Astrocyte (in vitro differentiated cells and primary cell): ENCODE measurements around the gene TMEM120B. TPM values are rescaled to one million over a fixed set of nuclear protein-coding genes. Genes with fewer than 3 reads are reported as not detected.
A peak's percentile ranks its signal among the peaks of the same experiment; 100 is the strongest.

Experiments used
- DNase-seq: peaks from one replicate; pipeline ENCODE4 v3.0.0-alpha.2; 2010; ENCODE audit warnings: low read depth
- FAIRE-seq: peaks from 2 replicates; lab custom pipeline; 2011; peaks lifted over from hg19 to GRCh38; lab: Jason Lieb, UNC
- H2AFZ ChIP-seq: 2 replicates; pipeline ENCODE4 v1.6.0; 2012; ENCODE audit warnings: low read depth, low read length, inconsistent platforms
- H3K27ac ChIP-seq: 2 replicates; pipeline ENCODE4 v1.5.1; 2011; ENCODE audit warnings: low read depth, low read length, inconsistent platforms
- H3K27me3 ChIP-seq: 2 replicates; pipeline ENCODE4 v1.6.0; 2011; ENCODE audit warnings: low read length, inconsistent platforms; ENCODE audit not compliant: insufficient read depth
- H3K36me3 ChIP-seq: 2 replicates; pipeline ENCODE4 v1.5.1; 2011; ENCODE audit warnings: low read length, inconsistent platforms; ENCODE audit not compliant: insufficient read depth
- H3K4me1 ChIP-seq: 2 replicates; pipeline ENCODE4 v1.5.1; 2011; ENCODE audit warnings: low read length, inconsistent platforms; ENCODE audit not compliant: insufficient read depth
- H3K4me2 ChIP-seq: 2 replicates; pipeline ENCODE4 v1.6.0; 2012; ENCODE audit warnings: low read length, inconsistent platforms
- H3K4me3 ChIP-seq: 2 replicates; pipeline ENCODE4 v1.5.1; 2011; ENCODE audit warnings: low read depth, mild to moderate bottlenecking, low read length, inconsistent platforms; ENCODE audit not compliant: insufficient read depth
- H3K79me2 ChIP-seq: 2 replicates; pipeline ENCODE4 v1.6.0; 2012; ENCODE audit warnings: mild to moderate bottlenecking, low read length, inconsistent platforms; ENCODE audit not compliant: insufficient read depth
- H3K9ac ChIP-seq: 2 replicates; pipeline ENCODE4 v1.6.0; 2012; ENCODE audit warnings: mild to moderate bottlenecking, low read length, inconsistent platforms
- H3K9me3 ChIP-seq: 2 replicates; pipeline ENCODE4 v1.5.1; 2012; ENCODE audit warnings: low read depth, mild to moderate bottlenecking, low read length, inconsistent platforms; ENCODE audit not compliant: insufficient read depth
- H4K20me1 ChIP-seq: 2 replicates; pipeline ENCODE4 v1.6.0; 2012; ENCODE audit warnings: low read length, inconsistent platforms; ENCODE audit not compliant: insufficient read depth
- H3K27ac Mint-ChIP-seq: one replicate; pipeline ENCODE4 v1.8.0; 2021; ENCODE audit warnings: mild to moderate bottlenecking, mixed read lengths; ENCODE audit not compliant: unreplicated experiment
- H3K27me3 Mint-ChIP-seq: one replicate; pipeline ENCODE4 v1.8.0; 2021; ENCODE audit warnings: low read depth, mixed read lengths; ENCODE audit not compliant: unreplicated experiment
- H3K36me3 Mint-ChIP-seq: one replicate; pipeline ENCODE4 v1.8.0; 2021; ENCODE audit warnings: low read depth, mixed read lengths; ENCODE audit not compliant: unreplicated experiment
- H3K4me1 Mint-ChIP-seq: one replicate; pipeline ENCODE4 v1.8.0; 2021; ENCODE audit warnings: low read depth, mixed read lengths; ENCODE audit not compliant: unreplicated experiment
- H3K4me3 Mint-ChIP-seq: one replicate; pipeline ENCODE4 v1.8.0; 2021; ENCODE audit warnings: mild to moderate bottlenecking, moderate library complexity, mixed read lengths; ENCODE audit not compliant: unreplicated experiment
- H3K9me3 Mint-ChIP-seq: one replicate; pipeline ENCODE4 v1.8.0; 2021; ENCODE audit warnings: mild to moderate bottlenecking, mixed read lengths; ENCODE audit not compliant: unreplicated experiment
- EZH2 ChIP-seq: IDR thresholded peaks from 2 replicates; pipeline ENCODE4 v1.6.1; 2012; ENCODE audit warnings: mild to moderate bottlenecking, low read length, inconsistent platforms; ENCODE audit not compliant: insufficient read depth
- total RNA-seq: library from RNA; stranded (reverse); gene quantifications from 2 replicates; pipeline ENCODE4 v1.2.1, GENCODE V29; 2021
- TF ChIP-seq, protein P1 (sequence below): IDR thresholded peaks from 2 replicates; pipeline ENCODE4 v1.5.1; 2011; ENCODE audit warnings: low read depth, mild to moderate bottlenecking, inconsistent platforms, low read length, moderate library complexity; ENCODE audit not compliant: insufficient read depth

The TMEM120B gene
- total RNA-seq, 1 donor from 2014 or later: 36.0 TPM

GRCh38 chr12:121668750-121669520 is 43.6 kb upstream of the TMEM120B start:
- no peaks in the 10 kb centered on the region for H3K79me2 ChIP-seq
- H3K27me3 ChIP-seq: no peaks in the 10 kb centered on the region
- no peak for DNase-seq
- Mint-ChIP-seq H3K27ac (no peak overlapping the region), H3K27me3 (peaks cover 2% of the 10 kb centered on the region), H3K4me1 (peaks cover 2% of the 10 kb centered on the region), H3K9me3 (no peaks in the 10 kb centered on the region), H3K4me3 (no peak overlapping the region), H3K36me3 (no peaks in the 10 kb centered on the region)
- no peaks in the 10 kb centered on the region for H3K9me3 ChIP-seq
- H3K27ac ChIP-seq: no peak overlapping the region
- FAIRE-seq: no peak
- H3K4me3 ChIP-seq: no peak overlapping the region
- H3K4me1 ChIP-seq: peaks cover 6% of the 10 kb centered on the region
- no peak overlapping the region for H3K9ac ChIP-seq
- no peak overlapping the region for H3K4me2 ChIP-seq
- no peak overlapping the region for H2AFZ ChIP-seq
- TF ChIP-seq EZH2: no peak
- TF ChIP-seq, protein P1, sequence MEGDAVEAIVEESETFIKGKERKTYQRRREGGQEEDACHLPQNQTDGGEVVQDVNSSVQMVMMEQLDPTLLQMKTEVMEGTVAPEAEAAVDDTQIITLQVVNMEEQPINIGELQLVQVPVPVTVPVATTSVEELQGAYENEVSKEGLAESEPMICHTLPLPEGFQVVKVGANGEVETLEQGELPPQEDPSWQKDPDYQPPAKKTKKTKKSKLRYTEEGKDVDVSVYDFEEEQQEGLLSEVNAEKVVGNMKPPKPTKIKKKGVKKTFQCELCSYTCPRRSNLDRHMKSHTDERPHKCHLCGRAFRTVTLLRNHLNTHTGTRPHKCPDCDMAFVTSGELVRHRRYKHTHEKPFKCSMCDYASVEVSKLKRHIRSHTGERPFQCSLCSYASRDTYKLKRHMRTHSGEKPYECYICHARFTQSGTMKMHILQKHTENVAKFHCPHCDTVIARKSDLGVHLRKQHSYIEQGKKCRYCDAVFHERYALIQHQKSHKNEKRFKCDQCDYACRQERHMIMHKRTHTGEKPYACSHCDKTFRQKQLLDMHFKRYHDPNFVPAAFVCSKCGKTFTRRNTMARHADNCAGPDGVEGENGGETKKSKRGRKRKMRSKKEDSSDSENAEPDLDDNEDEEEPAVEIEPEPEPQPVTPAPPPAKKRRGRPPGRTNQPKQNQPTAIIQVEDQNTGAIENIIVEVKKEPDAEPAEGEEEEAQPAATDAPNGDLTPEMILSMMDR: peak; percentile 59
- no peaks in the 10 kb centered on the region for H3K36me3 ChIP-seq
- H4K20me1 ChIP-seq: no peaks in the 10 kb centered on the region

GRCh38 chr12:121669521-121669900 is 43.0 kb upstream of the TMEM120B start, which contains the start of gene MORN3:
MORN3 (minus strand) TSS chr12:121669654; CDS start chr12:121669483, 171 bp downstream.
- Histone ChIP-seq H3K36me3 (no peaks in the 10 kb centered on the region), H3K9me3 (no peaks in the 10 kb centered on the region), H3K27me3 (no peaks in the 10 kb centered on the region), H3K79me2 (no peaks in the 10 kb centered on the region), H2AFZ (no peak within 1 kb of the TSS), H3K27ac (no peak within 1 kb of the TSS), H3K4me1 (peaks cover 6% of the 10 kb centered on the region), H3K4me2 (no peak within 1 kb of the TSS), H4K20me1 (no peaks in the 10 kb centered on the region), H3K9ac (no peak within 1 kb of the TSS), H3K4me3 (no peak within 1 kb of the TSS)
- FAIRE-seq (no peak), DNase-seq (no peak)
- Mint-ChIP-seq H3K36me3 (no peaks in the 10 kb centered on the region), H3K9me3 (no peaks in the 10 kb centered on the region), H3K27ac (peak within 1 kb of the TSS; percentile 47), H3K27me3 (peaks cover 2% of the 10 kb centered on the region), H3K4me3 (no peak within 1 kb of the TSS), H3K4me1 (peaks cover 2% of the 10 kb centered on the region)
- TF ChIP-seq EZH2: no peak
- TF ChIP-seq, protein P1: no peak

DNA sequence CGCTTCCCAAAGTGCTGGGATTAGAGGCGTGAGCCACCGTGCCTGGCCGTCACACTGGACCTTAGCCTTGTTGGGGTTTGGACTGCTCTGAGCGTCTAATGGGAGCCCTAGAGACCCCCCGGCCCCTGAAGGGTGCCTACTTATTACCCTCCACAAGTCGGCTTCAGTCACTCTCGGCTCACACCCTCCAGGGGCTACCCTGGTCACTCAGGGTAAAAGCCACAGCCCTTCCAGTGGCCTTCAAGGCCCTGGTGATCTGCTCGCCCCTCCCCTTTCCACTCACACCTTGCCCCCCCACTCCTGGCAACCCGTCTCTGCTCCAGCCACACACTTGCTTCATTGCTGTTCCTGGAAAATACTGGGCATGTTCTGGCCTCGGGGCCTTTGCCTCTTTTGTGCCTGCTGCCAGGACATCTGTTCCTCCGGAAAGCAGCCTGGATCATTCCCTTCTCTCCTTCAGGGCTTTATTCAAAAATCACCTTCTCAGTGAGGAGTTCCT is 39.5 kb upstream of the TMEM120B start:
- H3K9me3 Mint-ChIP-seq: no peaks in the 10 kb centered on the region
- H3K27me3 ChIP-seq: no peaks in the 10 kb centered on the region
- peaks cover 2% of the 10 kb centered on the region for H3K4me1 Mint-ChIP-seq
- no peaks in the 10 kb centered on the region for H3K9me3 ChIP-seq
- peak overlapping the region; percentile 64 for H3K4me3 ChIP-seq
- no peaks in the 10 kb centered on the region for H3K36me3 ChIP-seq
- TF ChIP-seq, protein P1: no peak
- no peak for TF ChIP-seq EZH2
- H3K36me3 Mint-ChIP-seq: no peaks in the 10 kb centered on the region
- H3K27me3 Mint-ChIP-seq: no peaks in the 10 kb centered on the region
- no peak overlapping the region for H3K27ac Mint-ChIP-seq
- peak overlapping the region; percentile 69 for H3K9ac ChIP-seq
- H3K4me3 Mint-ChIP-seq: peak overlapping the region; percentile 78
- no peaks in the 10 kb centered on the region for H3K79me2 ChIP-seq
- no peak for FAIRE-seq
- peak overlapping the region; percentile 90 for H3K4me2 ChIP-seq
- H2AFZ ChIP-seq: peak overlapping the region; percentile 94
- no peak overlapping the region for H3K27ac ChIP-seq
- DNase-seq: no peak
- peaks cover 6% of the 10 kb centered on the region for H3K4me1 ChIP-seq
- no peaks in the 10 kb centered on the region for H4K20me1 ChIP-seq
